Smooth muscle cell (in vitro differentiated cells): ENCODE data around the gene CHST5. TPM values are rescaled to one million over a fixed set of nuclear protein-coding genes. Genes with fewer than 3 reads are reported as not detected.
"Not testable (repeated sequence)": the region's sequence is repeated elsewhere in the genome, so short reads cannot be mapped to it uniquely, and the experiment has no call there.

Source experiments
- DNase-seq: peaks from one replicate; lab custom pipeline; 2025; ENCODE audit not compliant: unreplicated experiment; lab: John Stamatoyannopoulos, UW
- H2AFZ ChIP-seq: fragments of 200-600 bp; sonication (generic); 2 replicates; pipeline ENCODE4 v1.6.0; 2016; ENCODE audit warnings: antibody characterized with exemption, low read depth, mild to moderate bottlenecking
- H3F3A ChIP-seq: fragments of 200-600 bp; sonication (generic); 2 replicates; pipeline ENCODE4 v1.6.0; 2017; ENCODE audit warnings: antibody characterized with exemption, low read depth
- H3K27ac ChIP-seq: fragments of 200-600 bp; sonication (generic); 2 replicates; pipeline ENCODE4 v1.5.1; 2016; ENCODE audit warnings: low read depth, mild to moderate bottlenecking
- H3K27me3 ChIP-seq: fragments of 200-600 bp; sonication (generic); 2 replicates; pipeline ENCODE4 v1.6.1; 2016; ENCODE audit warnings: low read depth, mild to moderate bottlenecking
- H3K36me3 ChIP-seq: fragments of 200-600 bp; sonication (generic); 2 replicates; pipeline ENCODE4 v1.5.1; 2016; ENCODE audit warnings: low read depth
- H3K4me1 ChIP-seq: fragments of 200-600 bp; sonication (generic); 2 replicates; pipeline ENCODE4 v1.5.1; 2016; ENCODE audit warnings: low read depth
- H3K4me2 ChIP-seq: fragments of 200-600 bp; sonication (generic); 2 replicates; pipeline ENCODE4 v1.6.0; 2016; ENCODE audit warnings: mild to moderate bottlenecking
- H3K4me3 ChIP-seq: fragments of 200-600 bp; sonication (generic); 2 replicates; pipeline ENCODE4 v1.5.1; 2016; ENCODE audit warnings: mild to moderate bottlenecking
- H3K79me2 ChIP-seq: fragments of 200-600 bp; sonication (generic); 2 replicates; pipeline ENCODE4 v1.6.0; 2016; ENCODE audit warnings: low read depth, mild to moderate bottlenecking
- H3K9ac ChIP-seq: fragments of 200-600 bp; sonication (generic); 2 replicates; pipeline ENCODE4 v1.6.0; 2016; ENCODE audit warnings: low read depth
- H3K9me3 ChIP-seq: fragments of 200-600 bp; sonication (generic); replicated peaks from 2 replicates; pipeline ENCODE4 v1.5.1; 2016; ENCODE audit warnings: low read depth
- H4K20me1 ChIP-seq: fragments of 200-600 bp; sonication (generic); 2 replicates; pipeline ENCODE4 v1.6.0; 2016; ENCODE audit warnings: low read depth
- WGBS: methylation state at CpG from one replicate; pipeline ENCODE4 v1.1.7; 2016; ENCODE audit warnings: low lambda C conversion rate; 5-methylcytosine and 5-hydroxymethylcytosine counted together
- polyA plus RNA-seq: library from polyadenylated mRNA; unstranded; fragments of >200 nt; fragmentation: Nextera tagmentation; extraction: Ambion mirVana; gene quantifications from 2 replicates; pipeline ENCODE4 v1.2.1, GENCODE V29; 2016
- total RNA-seq: library from RNA; depleted of rRNA; stranded (reverse); fragments of >200 nt; gene quantifications from 2 replicates; pipeline ENCODE4 v1.2.3, GENCODE V29; 2014
- TF ChIP-seq, protein P1 (sequence below): fragments of 200-600 bp; sonication (generic); IDR thresholded peaks from 2 replicates; pipeline ENCODE4 v1.5.1; 2017; ENCODE audit warnings: borderline replicate concordance, mild to moderate bottlenecking, antibody characterized with exemption; ENCODE audit not compliant: insufficient read depth, poor library complexity, severe bottlenecking

CHST5 gene
- total and polyA plus RNA-seq, 2 experiments from 2014 or later = not detected

- Histone ChIP-seq H3K4me1 (no peaks in the 10 kb centered on the region), H3K36me3 (no peaks in the 10 kb centered on the region), H3F3A (no peaks in the 10 kb centered on the region), H3K4me3 (no peak overlapping the region), H3K9ac (no peak overlapping the region), H4K20me1 (no peaks in the 10 kb centered on the region), H3K27me3 (no peaks in the 10 kb centered on the region), H3K4me2 (no peak overlapping the region), H3K9me3 (no peaks in the 10 kb centered on the region), H3K27ac (no peak overlapping the region), H3K79me2 (no peaks in the 10 kb centered on the region), H2AFZ (no peak overlapping the region)
- no peak for DNase-seq
- TF ChIP-seq, protein P1, sequence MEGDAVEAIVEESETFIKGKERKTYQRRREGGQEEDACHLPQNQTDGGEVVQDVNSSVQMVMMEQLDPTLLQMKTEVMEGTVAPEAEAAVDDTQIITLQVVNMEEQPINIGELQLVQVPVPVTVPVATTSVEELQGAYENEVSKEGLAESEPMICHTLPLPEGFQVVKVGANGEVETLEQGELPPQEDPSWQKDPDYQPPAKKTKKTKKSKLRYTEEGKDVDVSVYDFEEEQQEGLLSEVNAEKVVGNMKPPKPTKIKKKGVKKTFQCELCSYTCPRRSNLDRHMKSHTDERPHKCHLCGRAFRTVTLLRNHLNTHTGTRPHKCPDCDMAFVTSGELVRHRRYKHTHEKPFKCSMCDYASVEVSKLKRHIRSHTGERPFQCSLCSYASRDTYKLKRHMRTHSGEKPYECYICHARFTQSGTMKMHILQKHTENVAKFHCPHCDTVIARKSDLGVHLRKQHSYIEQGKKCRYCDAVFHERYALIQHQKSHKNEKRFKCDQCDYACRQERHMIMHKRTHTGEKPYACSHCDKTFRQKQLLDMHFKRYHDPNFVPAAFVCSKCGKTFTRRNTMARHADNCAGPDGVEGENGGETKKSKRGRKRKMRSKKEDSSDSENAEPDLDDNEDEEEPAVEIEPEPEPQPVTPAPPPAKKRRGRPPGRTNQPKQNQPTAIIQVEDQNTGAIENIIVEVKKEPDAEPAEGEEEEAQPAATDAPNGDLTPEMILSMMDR = no peak
- 90% methylated on average over 5 of the region's 5 CpGs for WGBS
Observed at GRCh38 chr16:75501359-75501758, 34.5 kb downstream of the CHST5 start.

DNA sequence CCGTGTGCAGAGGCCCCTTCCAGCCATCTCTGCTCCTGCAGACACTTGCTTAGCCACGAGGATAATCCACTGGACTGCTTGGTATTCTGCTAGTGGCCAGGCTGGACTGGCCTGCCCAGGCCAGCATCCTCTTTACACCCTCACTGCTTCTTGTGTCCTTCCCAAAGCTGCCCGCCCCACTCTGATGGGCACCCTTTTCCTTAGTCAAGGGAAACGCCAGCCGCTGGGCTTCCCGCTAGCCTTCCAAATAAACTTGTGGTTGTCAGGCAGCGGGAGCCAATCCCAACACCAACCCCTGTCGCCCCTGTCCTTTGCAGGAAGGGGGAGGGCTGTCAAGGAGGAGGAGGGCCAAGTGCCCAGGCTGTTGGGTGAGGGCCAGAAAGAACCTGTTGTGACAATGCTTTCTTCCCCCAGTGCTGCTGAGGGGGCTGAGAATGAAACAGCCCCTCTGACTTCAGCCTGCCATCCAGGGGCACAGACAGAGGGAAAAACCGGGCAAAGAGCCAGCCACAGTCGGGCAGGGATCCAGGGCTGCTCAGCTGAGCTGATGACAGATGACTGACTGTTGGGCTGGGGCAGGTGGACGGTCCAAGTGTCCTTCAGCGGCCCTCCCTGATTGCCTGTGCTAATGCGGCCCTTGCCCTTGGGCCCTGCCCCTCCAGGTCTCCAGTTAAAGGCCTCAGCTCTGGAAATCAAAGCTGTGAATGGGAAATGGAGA, 37.1 kb downstream of the CHST5 start:
- DNase-seq, H3K27me3 ChIP-seq, H3K79me2 ChIP-seq, H3K4me3 ChIP-seq, H3K36me3 ChIP-seq, H4K20me1 ChIP-seq, H2AFZ ChIP-seq, H3K9me3 ChIP-seq, H3K4me1 ChIP-seq, H3F3A ChIP-seq, H3K9ac ChIP-seq, H3K27ac ChIP-seq, H3K4me2 ChIP-seq: not testable (repeated sequence)
- 86% methylated on average over 12 of the region's 13 CpGs for WGBS

- TF ChIP-seq, protein P1 = no peak
- H4K20me1 ChIP-seq = no peaks in the 10 kb centered on the region
- H3K4me3 ChIP-seq = no peak overlapping the region
- H3K79me2 ChIP-seq = no peaks in the 10 kb centered on the region
- no peak for DNase-seq
- 90% methylated on average over 4 of the region's 4 CpGs for WGBS
- H2AFZ ChIP-seq = no peak overlapping the region
- H3F3A ChIP-seq = no peaks in the 10 kb centered on the region
- H3K4me1 ChIP-seq = peaks cover 5% of the 10 kb centered on the region
- H3K4me2 ChIP-seq = no peak overlapping the region
- H3K27ac ChIP-seq = no peak overlapping the region
- peaks cover 4% of the 10 kb centered on the region for H3K27me3 ChIP-seq
- no peak overlapping the region for H3K9ac ChIP-seq
- no peaks in the 10 kb centered on the region for H3K36me3 ChIP-seq
- no peaks in the 10 kb centered on the region for H3K9me3 ChIP-seq
Observed at GRCh38 chr16:75497558-75497957, 38.4 kb downstream of the CHST5 start.

DNA sequence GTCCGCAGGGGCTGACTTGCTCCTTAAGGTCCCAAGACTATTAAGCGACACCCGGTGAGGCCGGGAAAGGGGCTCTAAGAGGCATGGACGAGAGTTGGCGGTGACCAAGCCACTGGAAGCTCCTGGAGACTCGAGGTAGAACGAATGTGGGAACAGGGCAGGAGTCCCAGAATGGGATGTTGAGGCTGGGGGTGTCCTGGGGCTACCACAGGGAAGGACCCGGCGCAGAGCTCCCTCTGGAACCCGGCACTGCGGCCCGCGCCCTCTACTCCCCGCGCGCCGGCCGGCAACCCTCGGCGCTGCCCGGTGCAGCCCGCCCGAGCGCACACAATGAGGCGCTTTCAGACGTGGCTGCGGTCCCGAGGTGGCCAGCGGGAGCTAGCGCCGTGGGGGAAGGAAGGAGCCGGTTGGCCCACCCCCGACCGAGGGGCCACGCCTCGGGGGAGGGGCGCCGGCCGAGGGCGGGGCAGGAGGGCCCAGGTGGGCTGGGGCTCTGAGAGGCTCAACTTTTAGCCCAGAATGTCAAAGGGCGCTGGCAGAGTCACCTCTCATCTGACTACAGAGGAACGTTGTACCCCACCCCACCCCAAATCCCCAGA, 40.7 kb downstream of the CHST5 start, which contains the start of gene CHST6:
TSS of gene CHST6 (minus strand) at position 366 of the 599 bp plus-strand sequence. CDS start 15,613 bp downstream, outside the sequence.
- TF ChIP-seq, protein P1 = no peak
- DNase-seq = no peak
- no peaks in the 10 kb centered on the region for H3K79me2 ChIP-seq
- H3F3A ChIP-seq = no peaks in the 10 kb centered on the region
- peak within 1 kb of the TSS; percentile 62 for H3K4me3 ChIP-seq
- no peaks in the 10 kb centered on the region for H3K36me3 ChIP-seq
- H3K27ac ChIP-seq = no peak within 1 kb of the TSS
- H3K4me1 ChIP-seq = peaks cover 5% of the 10 kb centered on the region
- H4K20me1 ChIP-seq = no peaks in the 10 kb centered on the region
- peak within 1 kb of the TSS; percentile 98 for H2AFZ ChIP-seq
- H3K9me3 ChIP-seq = no peaks in the 10 kb centered on the region
- H3K9ac ChIP-seq = no peak within 1 kb of the TSS
- H3K4me2 ChIP-seq = peak within 1 kb of the TSS; percentile 98
- H3K27me3 ChIP-seq = peaks cover 4% of the 10 kb centered on the region
- WGBS = 5% methylated on average over 30 of the region's 43 CpGs
